Common myeloid progenitor, CD34-positive (primary cell): ENCODE measurements around the gene MOB3B.
A peak's percentile ranks its signal among the peaks of the same experiment; 100 is the strongest.

Source experiments
- CTCF ChIA-PET: fragments of 350-600 bp; sonication (Branson Sonifier 250); formaldehyde crosslinking; loops from one replicate; lab custom pipeline; 2021; ENCODE audit warnings: antibody characterized with exemption; lab: Charles Lee
- POLR2A ChIA-PET: fragments of 350-600 bp; sonication (Branson Sonifier 250); formaldehyde crosslinking; loops from one replicate; lab custom pipeline; 2021; ENCODE audit warnings: antibody characterized with exemption; lab: Charles Lee
- DNase-seq, 3 donors: peaks; one replicate each; pipeline versions ENCODE4 v3.0.0 to v3.0.0-alpha.2; 2013
- H3K27ac ChIP-seq, 2 experiments: 1 replicate in 1 of 2; 2 replicates in 1 of 2; pipeline ENCODE4 v1.7.0; 2013; ENCODE audit warnings: inconsistent platforms in 2 of 2, low read length in 2 of 2, mild to moderate bottlenecking in 2 of 2, low read depth in 1 of 2, moderate library complexity in 1 of 2; ENCODE audit not compliant: severe bottlenecking in 2 of 2, insufficient read depth in 1 of 2, poor library complexity in 1 of 2
- H3K27me3 ChIP-seq, 5 experiments: replicated peaks in 2 of 5; 1 replicate in 3 of 5; 2 replicates in 2 of 5; pipeline versions ENCODE4 v1.6.1 to v1.7.0; 2013; ENCODE audit warnings: low read length in 4 of 5, mild to moderate bottlenecking in 2 of 5, moderate library complexity in 2 of 5, inconsistent platforms in 1 of 5; ENCODE audit not compliant: insufficient read depth in 5 of 5, control insufficient read depth in 4 of 5
- H3K36me3 ChIP-seq, 4 experiments: 1 replicate in 2 of 4; 2 replicates in 2 of 4; pipeline versions ENCODE4 v1.6.1 to v1.7.0; 2013; ENCODE audit warnings: low read length in 3 of 4, control low read depth in 1 of 4, mild to moderate bottlenecking in 1 of 4; ENCODE audit not compliant: control insufficient read depth in 4 of 4, insufficient read depth in 4 of 4
- H3K4me1 ChIP-seq, 4 experiments: 1 replicate in 3 of 4; 2 replicates in 1 of 4; pipeline versions ENCODE4 v1.6.1 to v1.7.1; 2013; ENCODE audit warnings: low read length in 3 of 4, mild to moderate bottlenecking in 3 of 4, control low read depth in 1 of 4, inconsistent platforms in 1 of 4, moderate library complexity in 1 of 4; ENCODE audit not compliant: control insufficient read depth in 4 of 4, insufficient read depth in 4 of 4; ENCODE audit errors: control extremely low read depth in 1 of 4
- H3K4me3 ChIP-seq, 7 experiments: 1 replicate in 4 of 7; 2 replicates in 3 of 7; pipeline versions ENCODE4 v1.5.1 to v1.7.0; 2013; ENCODE audit warnings: mild to moderate bottlenecking in 7 of 7, low read length in 6 of 7, moderate library complexity in 6 of 7, inconsistent platforms in 2 of 7, low read depth in 2 of 7, control low read depth in 1 of 7; ENCODE audit not compliant: insufficient read depth in 4 of 7, control insufficient read depth in 1 of 7; ENCODE audit errors: extremely low read depth in 1 of 7
- H3K9me3 ChIP-seq, 5 experiments: 1 replicate in 4 of 5; 2 replicates in 1 of 5; pipeline versions ENCODE4 v1.6.1 to v1.7.1; 2013; ENCODE audit warnings: low read length in 4 of 5, mild to moderate bottlenecking in 2 of 5, inconsistent platforms in 1 of 5, low read depth in 1 of 5, moderate library complexity in 1 of 5; ENCODE audit not compliant: control insufficient read depth in 4 of 5, insufficient read depth in 2 of 5; ENCODE audit errors: control extremely low read depth in 1 of 5
- WGBS: methylation state at CpG from one replicate; pipeline ENCODE4 v1.1.5; 2013; ENCODE audit not compliant: insufficient coverage; 5-methylcytosine and 5-hydroxymethylcytosine counted together

MOB3B gene

DNA sequence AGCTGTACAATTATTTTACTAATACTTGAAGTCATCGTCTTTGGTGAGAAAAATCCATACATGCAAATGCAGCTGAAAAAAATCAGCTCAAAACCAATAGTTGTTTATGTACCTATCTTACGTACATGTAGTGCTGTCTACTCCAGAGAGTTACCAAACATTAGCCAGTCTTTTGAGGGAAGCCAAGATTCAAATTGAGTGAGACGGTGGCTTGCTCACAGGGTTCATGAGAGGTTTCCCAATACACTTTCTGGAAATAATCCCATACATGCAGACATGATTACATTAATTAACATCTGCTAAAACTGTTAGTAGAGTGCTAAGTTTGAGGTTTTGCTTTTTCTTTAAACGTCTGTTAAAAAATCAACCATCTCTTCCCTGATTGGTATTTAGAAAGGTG lies 41.4 kb upstream of the MOB3B start:
- Histone ChIP-seq H3K36me3 (peaks cover 0 to 5% (median 2%) of the 10 kb centered on the region in 4 experiments), H3K27me3 (no peaks in the 10 kb centered on the region), H3K4me1 (peaks cover 7 to 26% (median 19%) of the 10 kb centered on the region in 4 experiments), H3K4me3 (no peak overlapping the region), H3K27ac (no peak overlapping the region), H3K9me3 (no peaks in the 10 kb centered on the region)
- POLR2A ChIA-PET: interaction anchor here (0.8 kb wide), 1 partner anchor 28 kb away, joined by 3 read pairs; no protein-coding TSS in a partner anchor
- WGBS: 100% methylated on average over 2 of the region's 4 CpGs
- CTCF ChIA-PET: interaction anchor here (0.6 kb wide), 1 partner anchor 43 kb away, joined by 3 read pairs; no protein-coding TSS in a partner anchor
- DNase-seq: no peak

DNA sequence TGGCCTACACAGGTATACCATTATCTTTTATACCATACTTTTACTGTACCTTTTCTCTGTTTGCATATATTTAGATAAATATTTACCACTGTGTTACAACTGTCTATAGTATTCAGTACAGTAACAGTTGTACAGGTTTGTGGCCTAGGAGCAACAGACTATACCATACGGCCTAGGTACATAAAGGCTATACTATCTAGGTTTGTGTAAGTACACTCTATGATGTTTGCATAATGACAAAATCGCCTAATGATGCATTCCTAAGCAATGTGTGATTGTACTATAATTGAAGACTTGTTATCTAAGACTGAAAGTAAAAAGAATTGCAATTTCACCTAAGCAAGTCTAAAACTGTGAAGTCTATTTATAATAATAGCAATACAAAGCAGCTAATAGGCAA lies 39.8 kb upstream of the MOB3B start:
- Histone ChIP-seq H3K27ac (no peak overlapping the region), H3K4me1 (peaks cover 8 to 38% (median 27%) of the 10 kb centered on the region in 4 experiments), H3K9me3 (no peaks in the 10 kb centered on the region), H3K27me3 (no peaks in the 10 kb centered on the region), H3K36me3 (peaks cover 0 to 5% (median 2%) of the 10 kb centered on the region in 4 experiments), H3K4me3 (no peak overlapping the region)
- CTCF ChIA-PET: interaction anchor here (0.6 to 1.1 kb wide), 4 partner anchors 15 to 26 kb away, joined by 3 to 5 read pairs (median 3); no protein-coding TSS in a partner anchor
- POLR2A ChIA-PET: no interaction called here
- no peak for DNase-seq
- WGBS: no CpG with 5 or more reads among the region's 2 CpGs

DNA sequence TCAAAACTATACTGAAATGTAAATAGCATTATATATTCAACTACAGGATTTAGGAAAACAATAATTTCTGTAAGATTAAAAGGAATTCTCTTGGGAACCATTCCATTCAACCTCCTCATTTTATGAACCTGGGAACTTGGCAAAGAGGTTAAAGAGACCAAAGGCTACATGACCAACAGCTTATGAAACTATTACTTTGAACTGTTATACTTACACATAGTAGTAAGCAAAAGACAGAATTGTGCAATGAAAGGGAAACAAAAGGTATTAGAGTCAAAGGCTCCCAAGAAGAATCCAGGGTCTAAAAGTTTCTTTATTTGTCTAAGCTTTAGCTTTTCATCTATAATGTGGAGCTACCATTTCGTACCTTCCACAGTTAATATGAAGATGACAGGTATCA lies 36.5 kb upstream of the MOB3B start:
- DNase-seq: no peak

DNA sequence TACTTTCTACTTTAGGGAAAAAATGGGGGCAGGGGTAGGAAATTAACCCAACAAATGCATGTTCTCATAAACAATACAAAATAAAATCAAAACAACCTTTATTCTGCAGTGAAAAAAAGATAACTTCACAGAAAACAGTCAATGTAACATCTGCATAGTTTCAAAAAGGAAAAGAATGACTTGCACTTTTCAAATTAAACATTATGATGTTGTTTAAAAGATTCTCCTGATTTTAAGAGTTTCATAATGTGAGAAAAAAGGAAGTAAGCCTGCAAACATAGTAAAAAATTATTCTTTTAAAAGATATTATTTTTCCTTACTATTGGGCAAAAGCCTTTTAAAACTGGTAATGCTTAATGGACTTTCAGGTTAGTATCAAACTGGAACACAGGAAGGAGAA lies 36.1 kb upstream of the MOB3B start:
- H3K27ac ChIP-seq: peak overlapping the region in 1 of 2 experiments; percentile 50
- ChIA-PET CTCF (interaction anchor here (1.8 kb wide), 1 partner anchor 17 kb away, joined by 9 read pairs; no protein-coding TSS in a partner anchor), POLR2A (interaction anchor here (0.6 kb wide), 1 partner anchor 108 kb away, joined by 6 read pairs; no protein-coding TSS in a partner anchor)
- H3K36me3 ChIP-seq: peaks cover 0 to 13% (median 4%) of the 10 kb centered on the region in 4 experiments
- no peaks in the 10 kb centered on the region for H3K27me3 ChIP-seq
- DNase-seq: peak; percentile 14 to 66 (median 61)
- no peaks in the 10 kb centered on the region for H3K9me3 ChIP-seq
- peaks cover 2 to 19% (median 15%) of the 10 kb centered on the region in 4 experiments for H3K4me1 ChIP-seq
- no peak overlapping the region for H3K4me3 ChIP-seq

More for the DNA sequence above, 36.5 kb upstream of the MOB3B start:
- Histone ChIP-seq H3K9me3 (no peaks in the 10 kb centered on the region), H3K36me3 (peaks cover 0 to 9% (median 4%) of the 10 kb centered on the region in 4 experiments), H3K4me1 (peaks cover 2 to 19% (median 15%) of the 10 kb centered on the region in 4 experiments), H3K27me3 (no peaks in the 10 kb centered on the region), H3K4me3 (peak overlapping the region in 1 of 7 experiments; percentile 13), H3K27ac (peak overlapping the region in 1 of 2 experiments; percentile 50)
- WGBS: no CpG with 5 or more reads among the region's 1 CpG
- ChIA-PET POLR2A (no interaction called here), CTCF (interaction anchor here (1.8 kb wide), 1 partner anchor 17 kb away, joined by 9 read pairs; no protein-coding TSS in a partner anchor)

DNA sequence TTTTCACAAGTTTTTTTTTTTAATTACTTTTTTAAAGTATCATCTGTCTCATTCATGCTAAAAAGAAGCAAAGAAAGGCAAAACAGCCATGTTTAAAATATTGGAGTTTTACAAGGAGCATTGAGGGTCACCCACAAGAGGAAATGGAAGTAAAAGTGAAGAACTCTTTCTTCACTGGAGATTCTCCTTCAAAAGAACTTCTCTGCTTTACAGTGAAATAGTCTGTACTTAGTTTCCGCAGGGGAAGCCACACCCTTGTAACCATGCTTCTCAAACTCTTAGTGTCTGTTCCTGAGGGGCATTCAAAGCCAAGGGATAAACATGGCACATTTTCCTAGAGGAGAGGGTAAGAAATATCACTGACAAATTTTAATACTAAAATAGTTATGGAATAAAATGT lies 35.1 kb upstream of the MOB3B start:
- peak overlapping the region in 1 of 2 experiments; percentile 50 for H3K27ac ChIP-seq
- H3K9me3 ChIP-seq: no peaks in the 10 kb centered on the region
- POLR2A ChIA-PET: no interaction called here
- peaks cover 2 to 19% (median 15%) of the 10 kb centered on the region in 4 experiments for H3K4me1 ChIP-seq
- peaks cover 0 to 18% (median 8%) of the 10 kb centered on the region in 4 experiments for H3K36me3 ChIP-seq
- no peak for DNase-seq
- H3K27me3 ChIP-seq: no peaks in the 10 kb centered on the region
- no peak overlapping the region for H3K4me3 ChIP-seq
- no CpG with 5 or more reads among the region's 1 CpG for WGBS
- CTCF ChIA-PET: no interaction called here

DNA sequence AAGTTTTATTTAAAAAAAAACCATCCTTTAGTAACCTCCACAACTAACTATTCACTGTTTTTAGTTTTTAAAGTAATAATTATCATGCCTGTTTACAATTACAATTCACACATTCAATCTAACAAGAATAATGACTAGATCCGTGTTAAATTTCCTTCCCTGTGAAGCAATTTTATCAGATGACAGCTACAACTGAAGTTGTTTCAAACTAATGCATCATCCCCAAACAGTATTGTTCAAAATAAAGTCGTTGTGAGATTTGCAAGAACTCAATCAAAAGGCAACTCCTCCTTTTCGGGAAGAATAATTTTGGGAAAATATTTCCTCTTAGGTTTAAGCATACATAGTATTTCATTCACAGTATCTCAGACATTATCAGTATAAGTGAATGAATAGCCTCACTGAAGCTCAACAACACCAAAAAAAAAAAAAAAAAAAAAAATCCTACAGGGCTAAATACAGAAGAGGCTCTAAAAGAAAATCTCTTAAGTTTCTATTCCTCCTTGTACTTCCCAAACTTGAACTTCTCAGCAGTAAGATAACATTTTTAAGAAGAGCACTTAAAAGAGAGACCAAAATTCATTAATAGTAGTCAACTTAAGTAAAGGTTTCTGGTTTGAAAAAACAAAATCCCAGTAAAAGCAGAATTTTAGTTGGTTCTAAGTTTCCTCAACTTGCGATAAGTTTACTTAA lies 34.3 kb upstream of the MOB3B start:
- H3K4me1 ChIP-seq: peaks cover 2 to 19% (median 15%) of the 10 kb centered on the region in 4 experiments
- H3K27me3 ChIP-seq: no peaks in the 10 kb centered on the region
- no peak for DNase-seq
- H3K9me3 ChIP-seq: no peaks in the 10 kb centered on the region
- no peak overlapping the region for H3K27ac ChIP-seq
- CTCF ChIA-PET: no interaction called here
- WGBS: 100% methylated on average over 1 of the region's 4 CpGs
- H3K4me3 ChIP-seq: no peak overlapping the region
- H3K36me3 ChIP-seq: peaks cover 0 to 18% (median 10%) of the 10 kb centered on the region in 4 experiments
- POLR2A ChIA-PET: no interaction called here

DNA sequence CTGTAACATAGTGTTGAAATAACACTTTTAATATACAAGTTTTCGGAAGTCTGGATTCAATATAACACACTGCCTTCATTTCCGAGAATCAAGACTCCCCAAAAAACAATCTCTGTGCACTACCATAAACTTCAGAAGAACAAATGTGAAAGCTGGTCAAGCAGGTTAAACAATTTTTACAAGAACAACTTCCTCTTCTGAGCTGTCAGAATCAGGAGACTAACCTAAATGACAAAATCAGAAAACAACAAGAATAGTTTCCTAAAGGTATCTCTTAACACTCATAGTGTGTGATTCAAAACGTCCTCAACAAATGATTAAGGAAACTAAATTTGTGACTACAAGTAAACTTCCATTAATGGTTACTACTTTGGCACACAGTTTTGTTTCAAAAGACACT lies 32.1 kb upstream of the MOB3B start:
- POLR2A ChIA-PET: interaction anchor here (1.2 kb wide), 1 partner anchor 11 kb away, joined by 8 read pairs; the partner anchor contains the start of gene C9orf72
- WGBS: 100% methylated on average over 2 of the region's 3 CpGs
- peaks cover 3 to 30% (median 10%) of the 10 kb centered on the region in 4 experiments for H3K36me3 ChIP-seq

More for the DNA sequence above, 32.1 kb upstream of the MOB3B start:
- Histone ChIP-seq H3K27me3 (no peaks in the 10 kb centered on the region), H3K4me3 (no peak overlapping the region), H3K4me1 (peaks cover 2 to 19% (median 15%) of the 10 kb centered on the region in 4 experiments), H3K9me3 (no peaks in the 10 kb centered on the region), H3K27ac (no peak overlapping the region)
- DNase-seq: peak in 2 of 3 donors; percentile 15 to 21
- CTCF ChIA-PET: interaction anchor here (1.0 to 1.5 kb wide), 2 partner anchors 12 to 82 kb away, joined by 3 read pairs; no protein-coding TSS in a partner anchor
